NCI-H345 treated with DMSO at 0.1 percent for 48 hours (cell line): ENCODE data around the gene IP6K1.
"Not testable (repeated sequence)": the region's sequence is repeated elsewhere in the genome, so short reads cannot be mapped to it uniquely, and the experiment has no call there.

Experiments used
- DNase-seq: peaks from one replicate; lab custom pipeline; 2025; ENCODE audit not compliant: unreplicated experiment; lab: John Stamatoyannopoulos, UW

The IP6K1 gene

GRCh38 chr3:49769286-49769915, 16.9 kb downstream of the IP6K1 start:
- no peak for DNase-seq

GRCh38 chr3:49763981-49764380, 22.4 kb downstream of the IP6K1 start:
- no peak for DNase-seq

- DNase-seq, result no peak
Observed at GRCh38 chr3:49761661-49762060, 24.7 kb downstream of the IP6K1 start.

- no peak for DNase-seq
Observed at GRCh38 chr3:49759226-49759625, 27.1 kb downstream of the IP6K1 start.

- no peak for DNase-seq
Observed at GRCh38 chr3:49757197-49757596, 29.1 kb downstream of the IP6K1 start.

- DNase-seq, result no peak
Observed at GRCh38 chr3:49756036-49756435, 30.3 kb downstream of the IP6K1 start.

- no peak for DNase-seq
Observed at GRCh38 chr3:49754536-49754935, 31.8 kb downstream of the IP6K1 start.

GRCh38 chr3:49751501-49751900, 34.8 kb downstream of the IP6K1 start:
- DNase-seq, result no peak

GRCh38 chr3:49750056-49750455, 36.3 kb downstream of the IP6K1 start:
- no peak for DNase-seq

- not testable (repeated sequence) for DNase-seq
Observed at GRCh38 chr3:49748874-49749273, 37.5 kb downstream of the IP6K1 start.

GRCh38 chr3:49747792-49748480, 38.4 kb downstream of the IP6K1 start:
- no peak for DNase-seq

GRCh38 chr3:49745986-49746385, 40.4 kb downstream of the IP6K1 start:
- no peak for DNase-seq

- DNase-seq, result no peak
Observed at GRCh38 chr3:49740427-49740826, 45.9 kb downstream of the IP6K1 start.

- no peak for DNase-seq
Observed at GRCh38 chr3:49738067-49738713, 48.2 kb downstream of the IP6K1 start.

GRCh38 chr3:49734752-49735151, 51.6 kb downstream of the IP6K1 start:
- DNase-seq, result no peak

- DNase-seq, result no peak
Observed at GRCh38 chr3:49733551-49733950, 52.8 kb downstream of the IP6K1 start.

- DNase-seq, result no peak
Observed at GRCh38 chr3:49732597-49732996, 53.7 kb downstream of the IP6K1 start.

- no peak for DNase-seq
Observed at GRCh38 chr3:49729966-49730609, 56.3 kb downstream of the IP6K1 start.

- no peak for DNase-seq
Observed at GRCh38 chr3:49727924-49728361, 58.4 kb downstream of the IP6K1 start.

GRCh38 chr3:49727154-49727923, 59.0 kb downstream of the IP6K1 start:
- no peak for DNase-seq
